Measurements from ENCODE around the gene SPRY2. TPM values are rescaled to one million over a fixed set of nuclear protein-coding genes. Genes with fewer than 3 reads are reported as not detected.
A peak's percentile ranks its signal among the peaks of the same experiment; 100 is the strongest.
"Not testable (repeated sequence)": the region's sequence is repeated elsewhere in the genome, so short reads cannot be mapped to it uniquely, and the experiment has no call there.

Gene SPRY2
- total RNA-seq = 21.8 TPM

DNA sequence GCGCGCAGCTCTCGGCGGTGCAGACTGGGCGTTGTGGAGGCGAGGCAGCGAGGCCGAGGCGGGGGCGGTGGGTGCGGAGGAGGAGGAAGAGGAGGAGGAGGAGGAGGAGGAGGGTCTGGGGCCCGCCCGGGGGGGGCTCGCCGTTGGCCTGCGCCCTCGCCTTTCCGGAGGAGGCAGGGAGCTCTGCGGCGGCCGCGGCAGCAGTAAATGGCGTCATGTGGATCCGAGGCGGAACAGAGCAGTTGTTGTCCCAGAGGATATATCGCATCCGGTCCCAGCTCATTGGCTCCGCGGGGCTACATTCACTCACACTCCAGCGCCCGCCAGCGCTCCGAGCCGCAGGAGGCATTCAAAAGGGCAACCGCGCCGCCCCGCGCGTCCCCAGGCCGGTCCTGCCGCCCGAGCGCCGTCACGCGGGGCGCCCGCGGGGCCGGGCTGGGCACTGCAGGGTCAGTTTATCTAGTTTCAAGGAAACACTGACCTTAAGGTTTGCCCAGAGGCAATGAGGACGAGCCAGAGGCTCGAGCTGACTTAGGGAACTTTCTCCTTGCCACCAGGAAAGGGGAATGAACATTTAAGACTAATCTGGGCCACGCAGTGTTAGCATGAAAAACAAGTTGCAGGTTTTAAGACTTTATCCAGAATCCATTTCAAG is at the start of gene SPRY2:
Gene SPRY2 (minus strand): TSS at position 26 of the 655 bp plus-strand sequence. CDS start 3,421 bp downstream, outside the sequence.
- DNase-seq (ENCODE audit: low spot score) = peak; percentile 95

- no peak for DNase-seq (ENCODE audit: low spot score)
Measured at GRCh38 chr13:80390338-80390737, 49.4 kb upstream of the SPRY2 start.

- no peak for DNase-seq (ENCODE audit: low spot score)
Measured at GRCh38 chr13:80389073-80390038, 48.4 kb upstream of the SPRY2 start.

DNA sequence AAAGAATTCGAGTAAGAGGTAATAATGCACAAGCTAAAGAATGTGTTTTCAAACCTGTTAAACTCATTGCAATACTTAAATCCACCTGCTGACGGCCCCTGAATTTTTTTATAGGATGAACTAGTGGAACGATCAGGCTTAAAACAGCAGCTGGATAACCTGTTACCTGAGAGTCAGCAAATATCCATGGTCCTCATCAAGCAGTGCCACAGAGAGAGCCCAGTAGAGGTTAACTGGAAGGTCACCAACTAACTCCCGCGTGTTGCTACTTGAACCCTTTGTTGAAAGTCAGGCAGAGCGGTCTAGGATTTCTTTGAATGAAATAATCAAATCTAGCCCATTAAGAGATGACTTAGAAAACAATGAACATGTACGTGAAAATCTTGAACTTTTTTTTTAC is 47.6 kb upstream of the SPRY2 start:
- no peak for DNase-seq (ENCODE audit: low spot score)

DNA sequence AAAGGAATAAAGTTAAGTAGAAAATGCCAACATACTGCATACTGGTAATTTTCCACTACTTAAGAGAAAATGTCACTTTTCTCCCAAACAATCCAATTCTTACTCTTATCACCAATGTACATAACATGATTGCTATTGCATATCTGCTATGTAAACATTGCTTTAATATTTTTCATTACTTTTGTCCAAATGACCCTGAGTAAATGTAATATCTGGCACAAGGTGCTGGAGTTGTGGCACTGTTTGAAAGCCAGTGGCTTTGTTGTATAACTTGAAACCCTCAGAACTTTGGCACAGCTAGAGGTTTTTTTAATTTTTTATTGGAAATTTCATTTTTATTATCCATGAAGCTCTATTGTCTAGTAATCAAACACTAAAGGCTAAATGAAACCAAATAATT is 45.7 kb upstream of the SPRY2 start:
- no peak for DNase-seq (ENCODE audit: low spot score)

GRCh38 chr13:80386002-80386401 is 45.1 kb upstream of the SPRY2 start:
- no peak for DNase-seq (ENCODE audit: low spot score)

DNA sequence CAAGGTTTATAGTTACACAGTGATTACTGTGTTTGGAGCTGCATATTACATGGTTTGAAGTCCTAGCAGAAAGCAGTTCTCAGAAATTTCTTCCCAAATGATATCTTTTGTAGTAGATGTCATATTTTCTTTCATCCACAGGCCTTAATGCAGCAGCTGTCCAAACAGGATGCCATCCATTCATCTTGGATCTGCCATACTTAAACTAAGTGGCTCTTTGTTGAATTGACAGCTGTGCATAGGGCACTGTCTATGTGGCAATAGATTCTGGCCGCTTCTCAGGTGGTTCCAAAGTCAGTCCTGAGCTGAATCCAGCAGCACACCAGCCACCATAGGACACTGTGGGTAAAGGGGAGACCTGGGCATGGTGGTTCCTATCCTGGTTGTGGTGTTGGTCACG is 41.6 kb upstream of the SPRY2 start:
- DNase-seq (ENCODE audit: low spot score) = no peak

GRCh38 chr13:80379245-80379644 is 38.3 kb upstream of the SPRY2 start:
- DNase-seq (ENCODE audit: low spot score) = no peak

DNA sequence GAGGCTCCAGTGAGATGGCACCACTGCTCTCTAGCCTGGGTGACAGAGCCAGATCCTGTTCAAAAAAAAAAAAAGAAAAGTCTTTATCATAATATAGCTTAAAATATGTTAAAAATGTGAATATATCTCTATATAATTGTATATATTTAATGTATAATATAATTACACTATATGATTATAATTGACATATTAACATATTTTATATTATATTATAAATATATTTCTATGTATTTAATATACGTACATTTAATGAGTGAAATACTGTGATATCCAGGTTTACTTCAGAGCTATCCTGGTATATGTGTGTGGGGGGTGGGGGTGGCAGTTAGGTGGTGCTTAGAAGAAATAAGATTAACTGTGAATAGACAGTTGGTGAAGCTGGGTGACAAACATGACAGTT is 35.6 kb upstream of the SPRY2 start:
- DNase-seq (ENCODE audit: low spot score) = no peak

GRCh38 chr13:80374901-80375300 is 34.0 kb upstream of the SPRY2 start:
- no peak for DNase-seq (ENCODE audit: low spot score)

- no peak for DNase-seq (ENCODE audit: low spot score)
Measured at GRCh38 chr13:80374444-80374843, 33.5 kb upstream of the SPRY2 start.

GRCh38 chr13:80371840-80372509 is 31.0 kb upstream of the SPRY2 start:
- no peak for DNase-seq (ENCODE audit: low spot score)

- no peak for DNase-seq (ENCODE audit: low spot score)
Measured at GRCh38 chr13:80367473-80367872, 26.5 kb upstream of the SPRY2 start.

DNA sequence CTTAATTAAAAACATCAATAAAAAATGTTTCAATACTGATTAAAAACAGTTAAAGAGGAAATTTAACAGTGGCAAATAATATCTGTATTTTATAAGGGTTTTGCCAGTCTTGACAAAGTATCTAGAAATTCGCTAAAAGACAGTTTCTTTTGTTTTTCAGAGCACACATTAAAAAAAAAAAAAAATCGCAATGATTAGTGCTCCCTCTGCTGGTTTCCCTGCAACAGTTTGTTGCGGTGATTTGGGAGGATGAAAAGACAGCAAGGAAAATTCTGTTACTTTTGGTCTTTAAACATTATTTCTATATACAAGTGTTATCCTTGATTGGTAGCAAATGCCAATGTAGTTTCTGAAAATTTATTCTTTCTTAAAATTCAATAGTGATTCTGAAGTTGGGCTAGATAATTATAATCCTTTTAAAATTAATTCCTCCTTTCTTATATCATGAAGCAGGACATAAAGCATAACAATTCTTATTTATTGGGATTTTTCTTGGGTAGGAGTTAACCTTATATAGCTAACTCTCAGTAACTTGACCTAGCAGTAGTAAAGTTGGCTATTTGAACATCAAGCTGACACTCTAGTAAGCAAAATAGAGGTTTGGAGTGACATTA is 23.1 kb upstream of the SPRY2 start:
- no peak for DNase-seq (ENCODE audit: low spot score)

DNA sequence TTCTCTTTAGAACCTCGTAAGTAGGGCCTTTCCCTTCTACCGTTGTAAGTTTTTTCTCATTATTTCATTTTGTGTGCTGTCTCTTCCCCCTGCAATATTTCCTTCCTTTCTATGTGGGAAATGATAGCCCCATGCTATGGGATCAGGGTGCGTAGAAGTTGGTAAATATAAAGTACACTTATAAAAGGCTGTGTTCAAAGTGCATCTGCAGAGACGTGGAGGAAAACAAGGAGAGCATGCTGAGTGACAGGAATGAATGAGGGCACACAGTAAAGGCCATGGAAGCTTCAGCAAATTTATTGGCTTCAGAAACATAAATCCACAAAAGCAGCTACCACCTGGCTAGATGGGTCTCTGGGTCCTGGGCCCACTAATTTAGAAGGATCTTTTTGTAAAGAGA is 21.6 kb upstream of the SPRY2 start:
- no peak for DNase-seq (ENCODE audit: low spot score)

DNA sequence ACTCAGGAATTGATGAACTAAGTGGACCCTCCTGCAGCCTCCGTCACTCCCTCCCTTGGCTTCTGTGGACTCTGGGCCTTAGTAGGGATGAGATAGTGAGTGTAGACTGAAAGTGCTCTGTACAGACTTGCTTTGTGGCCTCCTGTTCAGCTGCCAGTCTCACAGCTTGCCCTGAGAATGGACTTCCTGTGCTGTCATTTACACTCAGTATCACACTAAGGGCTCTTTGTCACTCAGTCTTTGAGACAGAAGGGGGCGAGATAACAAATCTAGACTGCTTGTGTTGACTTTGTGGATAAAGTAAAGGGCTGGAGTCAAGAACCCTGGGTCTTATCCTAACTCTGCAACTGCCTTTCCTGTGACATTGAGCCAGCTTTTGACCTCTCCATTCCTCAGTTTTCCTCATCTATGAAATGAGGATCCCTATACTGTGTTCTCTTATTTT is 21.0 kb upstream of the SPRY2 start:
- no peak for DNase-seq (ENCODE audit: low spot score)

DNA sequence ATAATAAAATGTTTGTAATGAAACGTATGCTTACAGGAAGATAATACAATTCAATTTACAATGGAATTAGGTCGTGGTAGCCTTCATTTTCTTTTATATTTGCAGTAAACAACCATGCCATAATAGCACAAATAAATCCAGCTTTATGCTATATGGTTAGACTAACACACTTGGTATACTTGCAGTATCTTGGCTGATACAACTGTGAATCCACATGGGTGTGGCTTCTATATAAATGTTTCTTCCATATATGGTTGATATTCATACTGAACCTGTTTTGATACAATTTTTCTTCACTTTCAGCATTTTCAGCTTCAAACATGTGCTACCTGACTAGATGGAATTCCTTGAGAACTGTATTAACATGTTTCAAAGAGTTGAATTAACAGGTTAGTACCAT is 20.4 kb upstream of the SPRY2 start:
- no peak for DNase-seq (ENCODE audit: low spot score)

DNA sequence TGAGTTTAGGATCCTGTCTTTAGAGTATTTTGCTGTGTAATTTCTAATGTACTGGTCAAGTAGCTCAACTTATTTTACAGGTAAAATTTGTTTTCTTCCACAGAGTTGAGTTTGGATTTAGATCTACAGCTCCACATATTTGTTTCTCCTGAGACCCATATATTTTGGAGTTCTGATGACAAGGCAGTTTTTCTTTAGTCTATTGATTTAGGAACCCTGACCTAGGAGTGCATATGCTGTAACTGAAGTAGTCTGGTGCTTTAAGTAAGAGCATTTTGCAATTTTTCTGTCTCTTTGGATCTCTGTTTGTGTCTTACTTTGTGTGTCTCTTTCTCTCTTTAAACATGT is 19.5 kb upstream of the SPRY2 start:
- DNase-seq (ENCODE audit: low spot score) = no peak

DNA sequence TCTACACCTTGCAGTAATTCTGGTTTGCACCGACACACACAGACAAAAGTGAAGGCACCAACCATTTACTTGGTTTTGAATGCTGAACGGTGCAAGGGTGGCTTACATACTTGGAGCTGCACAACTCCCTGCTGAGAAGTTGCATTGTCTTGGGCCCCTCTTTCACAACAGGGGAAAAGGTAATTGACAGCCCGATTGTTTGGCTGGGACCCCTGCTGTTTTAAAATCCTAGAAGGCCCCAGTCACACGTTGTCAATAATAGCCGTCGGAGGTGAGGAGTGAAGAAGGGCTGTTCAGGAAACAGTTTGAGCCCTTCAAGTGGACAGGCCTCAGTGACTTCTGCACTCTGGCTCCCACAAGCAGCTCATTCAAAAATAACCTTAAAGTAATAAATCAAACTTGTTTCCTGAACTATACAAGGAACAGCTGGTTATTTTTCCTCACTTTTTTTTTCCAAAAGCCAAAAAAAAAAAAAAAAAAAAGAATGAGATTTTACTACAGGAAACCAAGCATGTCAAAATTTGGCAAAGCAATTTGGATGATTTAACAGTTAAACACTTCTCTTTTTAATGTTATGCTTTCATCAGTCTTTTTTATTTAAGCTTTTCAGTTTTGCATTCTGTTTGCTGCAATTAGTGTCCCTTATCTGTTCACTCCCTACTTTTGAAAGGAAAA is 19.0 kb upstream of the SPRY2 start:
- DNase-seq (ENCODE audit: low spot score) = no peak

DNA sequence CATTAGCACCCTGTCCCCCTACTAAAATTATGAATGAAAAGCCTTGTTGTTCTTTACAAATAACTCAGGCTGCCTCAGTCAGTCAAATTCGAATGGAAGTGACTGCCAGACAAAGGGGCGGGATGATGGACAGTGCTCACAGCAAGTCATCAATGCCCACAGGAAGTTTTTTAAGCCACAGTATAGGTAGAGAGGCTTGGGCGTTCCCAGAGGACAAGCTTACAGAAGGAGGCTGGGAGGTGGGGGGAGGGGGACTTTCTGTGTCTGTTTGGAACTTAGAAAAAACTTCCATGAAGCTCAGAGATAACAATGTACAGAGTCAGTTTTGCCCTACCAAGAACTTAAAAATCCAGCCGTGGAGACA is 18.5 kb upstream of the SPRY2 start:
- DNase-seq (ENCODE audit: low spot score) = no peak

DNA sequence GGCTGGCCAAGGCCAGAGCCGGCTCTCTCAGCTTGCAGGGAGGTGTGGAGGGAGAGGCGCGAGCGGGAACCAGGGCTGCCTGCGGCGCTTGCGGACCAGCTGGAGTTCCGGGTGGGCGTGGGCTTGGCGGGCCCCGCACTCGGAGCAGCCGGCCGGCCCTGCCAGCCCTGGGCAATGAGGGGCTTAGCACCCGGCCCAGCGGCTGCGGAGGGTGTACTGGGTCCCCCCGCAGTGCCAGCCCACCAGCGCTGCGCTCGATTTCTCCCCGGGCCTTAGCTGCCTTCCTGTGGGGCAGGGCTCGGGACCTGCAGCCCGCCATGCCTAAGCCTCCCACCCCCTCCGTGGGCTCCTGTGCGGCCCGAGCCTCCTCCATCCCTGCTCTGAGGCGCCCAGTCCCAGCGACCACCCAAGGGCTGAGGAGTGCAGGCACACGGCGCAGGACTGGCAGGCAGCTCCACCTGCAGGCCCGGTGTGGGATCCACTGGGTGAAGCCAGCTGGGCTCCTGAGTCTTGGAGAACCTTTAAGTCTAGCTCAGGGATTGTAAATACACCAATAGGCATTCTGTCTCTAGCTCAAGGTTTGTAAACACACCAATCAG is 14.7 kb upstream of the SPRY2 start:
- not testable (repeated sequence) for DNase-seq (ENCODE audit: low spot score)

All from mucosa of gallbladder (tissue), 1 donor.